Rectal smooth muscle tissue (tissue), 1 donor: ENCODE measurements around the gene SLC5A10.
"Not testable (repeated sequence)": the region's sequence is repeated elsewhere in the genome, so short reads cannot be mapped to it uniquely, and the experiment has no call there.

ENCODE experiments used
- H3K27ac ChIP-seq: one replicate; pipeline ENCODE4 v1.7.0; 2013; ENCODE audit warnings: low read depth, low read length, inconsistent platforms
- H3K27me3 ChIP-seq: one replicate; pipeline ENCODE4 v1.7.0; 2013; ENCODE audit warnings: low read length; ENCODE audit not compliant: control insufficient read depth, insufficient read depth
- H3K36me3 ChIP-seq: one replicate; pipeline ENCODE4 v1.7.0; 2013; ENCODE audit warnings: low read length; ENCODE audit not compliant: control insufficient read depth, insufficient read depth
- H3K4me1 ChIP-seq: one replicate; pipeline ENCODE4 v1.7.0; 2013; ENCODE audit warnings: low read length; ENCODE audit not compliant: control insufficient read depth, insufficient read depth
- H3K4me3 ChIP-seq: one replicate; pipeline ENCODE4 v1.7.0; 2013; ENCODE audit warnings: low read length
- H3K9ac ChIP-seq: one replicate; pipeline ENCODE4 v1.7.0; 2013; ENCODE audit warnings: low read length

Gene SLC5A10

DNA sequence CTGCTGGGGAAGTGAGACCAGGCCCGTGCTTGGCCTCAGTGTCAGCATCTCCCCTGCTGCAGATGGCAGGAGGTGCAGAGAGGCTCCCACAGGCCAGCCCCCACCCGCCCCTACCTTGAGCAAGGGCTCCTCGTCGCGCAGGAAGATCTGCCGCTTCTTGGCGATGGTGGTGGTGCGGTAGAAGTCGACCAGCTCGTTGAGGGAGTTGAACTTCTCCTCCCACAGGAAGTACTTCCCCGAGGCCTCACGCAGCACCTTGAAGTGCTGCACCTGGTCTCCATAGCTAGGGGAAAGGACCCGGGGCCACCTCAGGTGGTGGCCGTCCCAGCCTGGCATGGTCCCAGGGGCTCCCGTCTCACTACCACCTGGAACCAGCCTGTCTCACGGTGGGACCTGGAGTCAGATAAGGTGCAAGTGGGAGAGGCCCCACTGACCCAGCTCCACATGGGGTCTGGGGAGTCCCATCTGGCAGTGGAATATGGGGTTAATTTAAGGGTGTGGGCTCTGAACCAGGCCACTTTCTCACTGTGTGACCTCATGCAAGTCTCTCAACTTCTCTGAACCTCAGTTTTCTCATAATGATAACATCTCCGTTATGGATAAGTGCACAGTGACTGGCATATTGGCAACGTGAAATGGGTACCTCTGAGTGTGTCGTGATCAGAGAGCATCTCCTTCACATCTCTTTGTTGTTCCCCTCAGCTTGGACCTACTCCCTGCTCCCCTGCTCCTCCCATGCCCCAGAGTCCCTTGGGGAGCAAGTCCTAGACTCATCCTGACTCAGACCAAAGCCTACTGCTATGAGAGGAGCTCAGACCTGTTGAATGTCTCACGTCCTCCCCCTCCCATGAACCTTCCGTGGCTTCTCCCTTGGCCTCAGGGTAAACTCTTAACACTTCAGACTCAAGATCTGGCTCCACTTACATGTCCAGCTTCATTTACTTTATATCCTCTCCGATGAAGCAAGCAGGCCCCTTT is 72.4 kb downstream of the SLC5A10 start:
- Histone ChIP-seq H3K27ac (no peak overlapping the region), H3K4me1 (no peaks in the 10 kb centered on the region), H3K9ac (no peak overlapping the region), H3K27me3 (no peaks in the 10 kb centered on the region), H3K36me3 (no peaks in the 10 kb centered on the region), H3K4me3 (no peak overlapping the region)

DNA sequence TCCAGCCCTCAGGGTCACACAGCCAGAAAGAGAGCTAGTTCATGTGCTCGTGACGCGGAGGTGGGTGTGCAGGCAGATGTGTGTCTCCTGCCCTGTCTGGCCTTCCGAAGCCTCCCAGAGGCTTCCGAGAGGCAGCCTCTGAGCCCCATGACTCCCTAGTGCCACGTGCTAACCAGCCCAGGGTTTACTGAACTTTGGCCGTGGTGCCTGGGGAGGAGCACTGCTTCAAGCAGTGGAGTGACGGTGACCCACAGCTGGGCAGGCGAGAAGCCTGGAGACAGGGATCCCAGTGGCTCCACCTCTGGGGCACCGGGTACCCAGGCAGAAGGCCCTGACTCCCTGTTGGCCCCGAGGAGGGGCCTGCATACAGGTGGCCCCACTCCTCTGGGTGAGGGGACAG is 76.7 kb downstream of the SLC5A10 start:
- H3K36me3 ChIP-seq, H3K4me3 ChIP-seq, H3K4me1 ChIP-seq, H3K9ac ChIP-seq, H3K27ac ChIP-seq, H3K27me3 ChIP-seq: not testable (repeated sequence)

DNA sequence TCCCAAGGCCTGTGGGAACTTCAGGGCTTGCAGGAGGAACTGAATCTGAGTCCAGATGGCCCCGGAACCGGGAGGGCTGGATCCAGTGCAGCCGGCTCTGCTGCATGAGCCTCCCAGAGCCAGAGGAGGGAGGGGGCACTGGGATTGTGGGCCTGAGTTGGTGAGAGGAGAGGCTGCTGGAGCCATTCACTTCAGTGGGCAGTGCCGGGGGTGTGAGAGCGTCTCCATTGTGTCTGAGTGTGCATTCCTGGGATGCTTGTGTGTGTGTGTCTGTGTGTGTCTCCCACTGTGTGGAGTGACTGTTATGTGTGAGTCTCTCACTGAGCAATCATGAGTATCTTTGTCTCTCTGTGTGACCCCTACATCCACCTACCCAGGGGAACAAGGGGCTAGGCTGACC is 77.8 kb downstream of the SLC5A10 start:
- H3K4me3 ChIP-seq, H3K27ac ChIP-seq, H3K27me3 ChIP-seq, H3K4me1 ChIP-seq, H3K36me3 ChIP-seq, H3K9ac ChIP-seq: not testable (repeated sequence)

DNA sequence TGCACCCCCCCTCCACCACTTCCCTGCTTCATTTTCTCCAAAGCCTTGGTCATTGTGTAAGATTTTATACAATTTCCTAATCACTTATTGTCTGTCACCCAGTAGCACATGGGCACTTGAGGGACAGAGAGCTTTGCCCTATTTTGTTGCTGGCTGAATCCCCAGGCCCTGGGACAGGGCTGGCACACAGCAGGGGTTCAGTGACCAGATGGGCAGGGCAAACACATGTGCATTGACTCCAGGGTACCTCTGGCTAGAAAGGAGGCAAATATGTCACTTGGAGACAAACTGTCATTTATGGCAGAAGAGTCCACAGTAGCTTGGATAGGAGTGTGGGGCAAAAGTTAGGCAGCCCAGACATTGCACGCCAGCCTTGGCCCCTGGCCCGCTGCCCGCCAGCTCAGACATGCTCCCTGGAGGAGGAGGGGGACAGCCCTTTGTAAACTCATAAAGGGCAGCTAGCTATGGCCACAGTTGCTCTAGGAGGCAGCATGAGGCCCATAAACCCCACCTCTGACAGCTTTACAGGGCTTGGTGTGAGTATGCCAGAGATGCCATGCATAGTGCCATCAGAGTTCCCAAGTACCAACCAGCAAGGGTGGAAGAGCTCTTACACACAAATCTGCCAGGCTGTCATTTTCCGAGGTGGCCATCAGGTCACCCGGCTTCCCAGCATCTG is 78.9 kb downstream of the SLC5A10 start:
- H3K36me3 ChIP-seq, H3K4me1 ChIP-seq, H3K27me3 ChIP-seq, H3K9ac ChIP-seq, H3K27ac ChIP-seq, H3K4me3 ChIP-seq: not testable (repeated sequence)

DNA sequence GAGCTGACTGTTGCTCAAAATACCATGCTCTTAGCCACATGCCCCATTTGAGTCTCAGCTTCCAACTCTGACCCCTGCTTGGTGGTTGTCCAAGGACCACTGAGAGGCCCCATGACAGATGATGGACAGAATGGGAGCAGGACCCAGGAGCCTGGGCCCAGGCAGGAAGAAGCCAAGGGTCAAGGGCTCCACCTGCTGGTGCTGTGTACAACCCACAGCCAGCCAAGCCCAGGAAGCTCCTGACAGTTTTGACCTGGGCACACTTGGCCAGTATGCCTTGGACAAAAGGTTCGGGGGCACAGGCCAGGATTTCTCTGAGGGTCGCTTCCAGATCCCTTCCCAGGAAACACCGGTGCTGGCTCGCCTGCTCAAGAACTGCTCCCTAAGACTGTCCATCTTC is 79.8 kb downstream of the SLC5A10 start:
- not testable (repeated sequence) for H3K9ac ChIP-seq, H3K4me1 ChIP-seq, H3K27me3 ChIP-seq, H3K36me3 ChIP-seq, H3K4me3 ChIP-seq, H3K27ac ChIP-seq

DNA sequence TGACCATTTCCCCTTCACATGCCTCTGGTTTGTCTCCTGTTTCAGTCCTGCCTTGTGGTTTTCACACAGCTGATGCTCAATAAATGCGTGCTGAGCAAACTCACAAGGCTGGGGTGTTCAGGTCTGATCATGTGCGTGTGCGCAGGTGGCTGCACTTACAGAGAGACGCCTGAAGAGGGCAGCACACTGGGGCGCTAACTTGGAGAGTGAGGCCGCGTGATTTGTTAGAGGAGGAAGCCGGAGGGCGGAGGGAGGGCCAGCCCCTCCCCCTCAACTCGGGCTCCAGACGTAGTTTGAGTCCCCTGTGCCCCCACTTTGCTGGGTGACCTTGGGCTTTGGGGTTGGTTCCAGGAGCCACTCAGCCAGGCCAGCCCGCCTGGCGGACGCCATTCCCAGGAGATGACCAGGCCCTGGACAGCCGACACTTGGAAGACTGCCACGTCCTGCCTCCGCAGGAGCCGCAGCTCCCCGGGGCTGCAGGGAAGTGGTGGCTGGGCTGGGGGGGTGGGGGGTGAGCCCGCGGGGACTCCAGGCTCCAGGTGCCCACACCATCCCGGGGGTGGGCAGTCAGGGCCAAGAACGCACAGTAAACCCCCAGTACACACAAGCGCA is 80.5 kb downstream of the SLC5A10 start:
- not testable (repeated sequence) for H3K27me3 ChIP-seq

DNA sequence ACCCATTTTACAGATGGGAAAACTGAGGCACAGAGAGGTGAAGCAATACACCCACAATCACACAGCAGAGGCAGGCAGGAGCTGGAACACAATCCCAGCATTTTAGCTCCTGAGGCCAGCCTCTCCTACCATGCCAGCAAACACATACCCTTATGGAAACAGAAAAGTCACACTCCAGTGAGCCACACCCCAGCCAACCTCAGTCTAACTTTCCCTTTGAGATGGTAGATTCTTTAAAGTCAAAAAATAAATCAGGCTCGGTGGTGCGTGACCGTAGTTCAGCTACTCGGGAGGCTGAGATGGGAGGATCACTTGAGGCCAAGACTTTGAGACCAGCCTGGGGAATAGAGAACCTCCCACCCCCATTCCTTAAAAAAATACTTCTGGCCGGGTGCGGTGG is 84.2 kb downstream of the SLC5A10 start:
- not testable (repeated sequence) for H3K27me3 ChIP-seq, H3K4me3 ChIP-seq, H3K36me3 ChIP-seq

More for the DNA sequence above, 80.5 kb downstream of the SLC5A10 start:
- H3K27ac ChIP-seq, H3K36me3 ChIP-seq, H3K4me3 ChIP-seq, H3K9ac ChIP-seq, H3K4me1 ChIP-seq: not testable (repeated sequence)

DNA sequence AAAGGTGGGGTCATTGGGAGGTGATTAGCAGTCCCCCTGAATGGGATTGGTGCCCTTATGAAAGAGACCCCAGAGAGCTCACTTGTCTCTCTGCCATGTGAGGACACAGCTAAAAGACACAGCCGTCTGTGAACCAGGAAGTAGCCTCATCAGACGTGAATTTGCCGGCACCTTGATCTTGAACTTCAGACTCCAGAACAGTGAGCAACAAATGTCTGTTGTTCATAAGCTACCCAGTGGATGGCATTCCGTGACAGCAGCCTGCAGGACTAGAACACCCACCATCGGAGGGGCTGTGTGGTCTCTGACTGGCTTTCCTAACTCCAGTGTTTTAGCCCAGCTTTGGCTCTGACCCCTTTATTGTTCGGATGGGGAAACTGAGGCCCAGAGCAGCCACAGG is 85.6 kb downstream of the SLC5A10 start:
- H3K4me3 ChIP-seq, H3K4me1 ChIP-seq, H3K36me3 ChIP-seq, H3K27ac ChIP-seq, H3K9ac ChIP-seq, H3K27me3 ChIP-seq: not testable (repeated sequence)

More for the DNA sequence above, 84.2 kb downstream of the SLC5A10 start:
- not testable (repeated sequence) for H3K27ac ChIP-seq, H3K4me1 ChIP-seq, H3K9ac ChIP-seq

DNA sequence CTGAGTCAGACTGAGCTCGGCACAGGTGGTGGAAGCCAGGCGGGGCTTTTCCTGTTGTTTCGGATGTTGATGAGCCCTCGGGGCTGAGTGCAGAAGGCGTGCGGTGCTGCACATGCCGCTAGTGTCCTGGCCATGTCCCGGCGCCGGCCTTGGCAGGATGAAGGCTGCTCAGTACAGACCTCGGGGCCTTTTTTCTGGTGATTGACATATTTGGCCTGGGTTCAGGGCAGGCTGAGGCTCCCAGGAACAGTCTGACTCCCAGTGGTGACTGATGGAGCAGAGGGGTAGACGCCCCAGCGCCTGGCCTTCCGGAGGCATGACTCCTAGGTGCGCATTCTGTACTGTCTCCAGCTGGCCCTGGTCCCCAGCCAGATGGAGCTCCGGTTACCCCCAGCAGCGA is 86.0 kb downstream of the SLC5A10 start:
- not testable (repeated sequence) for H3K9ac ChIP-seq, H3K27me3 ChIP-seq, H3K4me3 ChIP-seq, H3K27ac ChIP-seq, H3K36me3 ChIP-seq, H3K4me1 ChIP-seq

DNA sequence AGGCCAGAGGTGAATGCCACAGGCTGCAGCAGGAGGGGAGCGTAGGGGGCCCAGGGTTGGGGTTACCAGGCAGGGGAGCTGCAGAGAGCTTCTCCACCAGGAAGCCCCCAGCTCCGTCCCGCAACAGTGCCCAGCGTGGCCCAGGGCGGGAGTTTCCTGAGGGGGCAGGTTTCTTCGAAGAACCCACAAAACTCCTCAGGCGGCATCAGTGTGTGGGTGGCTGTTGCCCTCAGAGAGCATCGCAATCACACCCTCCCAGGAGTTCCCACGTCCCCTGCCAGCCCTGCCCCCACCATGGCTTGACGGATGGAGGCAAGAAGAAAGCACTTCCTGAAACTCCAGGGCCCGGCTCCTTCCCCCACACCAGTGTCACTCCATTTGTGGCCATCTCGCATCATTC is 86.8 kb downstream of the SLC5A10 start:
- H3K27me3 ChIP-seq, result not testable (repeated sequence)

DNA sequence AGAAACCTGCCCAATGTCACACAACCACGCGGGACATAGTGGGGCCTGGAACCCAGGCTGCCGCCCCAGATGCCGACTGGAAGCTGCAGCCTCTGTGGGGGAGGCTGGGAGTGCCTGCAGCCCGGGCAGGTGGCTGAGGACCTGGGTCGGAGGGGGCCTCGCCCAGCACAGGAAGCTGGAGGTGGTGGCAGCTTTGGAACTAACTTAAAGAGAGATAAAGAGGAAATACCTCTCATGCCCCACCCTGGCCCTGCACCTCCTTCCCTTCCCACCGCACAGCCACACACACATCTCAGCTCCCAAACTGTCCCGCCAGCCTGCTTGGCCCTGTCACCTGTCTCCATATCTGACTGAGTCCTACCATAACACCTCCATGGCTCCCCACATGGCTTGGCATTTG is 88.4 kb downstream of the SLC5A10 start:
- not testable (repeated sequence) for H3K4me1 ChIP-seq

More for the DNA sequence above, 86.8 kb downstream of the SLC5A10 start:
- not testable (repeated sequence) for H3K36me3 ChIP-seq, H3K4me1 ChIP-seq, H3K9ac ChIP-seq, H3K27ac ChIP-seq, H3K4me3 ChIP-seq

DNA sequence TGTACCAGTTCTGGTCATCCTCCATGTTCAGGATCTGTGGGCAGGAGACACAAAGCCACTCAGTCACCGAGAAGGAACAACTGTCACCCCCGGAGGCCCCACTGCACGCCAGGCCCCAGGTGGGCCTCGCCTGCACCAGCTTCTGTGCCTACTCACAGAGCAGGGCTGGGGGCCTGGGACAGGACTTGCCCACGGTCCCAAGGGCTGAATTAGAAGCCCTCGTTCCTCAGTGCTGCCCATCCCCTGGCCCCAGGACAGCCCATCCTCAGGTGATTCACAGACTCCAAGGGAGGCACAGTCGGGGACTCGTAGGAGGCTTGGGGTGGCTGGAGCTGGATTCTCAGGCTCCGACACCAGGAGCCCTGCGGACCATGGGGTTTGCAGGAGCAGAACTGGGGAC is 89.9 kb downstream of the SLC5A10 start:
- H3K36me3 ChIP-seq, H3K4me3 ChIP-seq, H3K27me3 ChIP-seq, H3K27ac ChIP-seq, H3K4me1 ChIP-seq, H3K9ac ChIP-seq: not testable (repeated sequence)

More for the DNA sequence above, 88.4 kb downstream of the SLC5A10 start:
- H3K36me3 ChIP-seq, H3K27me3 ChIP-seq, H3K27ac ChIP-seq, H3K4me3 ChIP-seq, H3K9ac ChIP-seq: not testable (repeated sequence)
